Esophagus squamous epithelium (tissue), 4 donors: ENCODE results near the gene PCCA.

Experiments used
- CTCF ChIP-seq, 6 experiments: fragments of 450-650 bp in 4 of 6; fragments of 200-600 bp in 2 of 6; sonication (generic) in 2 of 6; IDR thresholded peaks; one replicate each; pipeline ENCODE4 v1.5.1; 2016 to 2019; ENCODE audit warnings: antibody characterized with exemption in 6 of 6, mild to moderate bottlenecking in 4 of 6, moderate library complexity in 4 of 6
- POLR2A ChIP-seq, 4 donors: fragments of 450-650 bp; IDR thresholded peaks; one replicate each; pipeline ENCODE4 v1.6.1; 2017; ENCODE audit warnings: antibody characterized with exemption in 4 of 4, mild to moderate bottlenecking in 4 of 4, moderate library complexity in 3 of 4

GRCh38 chr13:100182900-100183490 is 94.1 kb downstream of the PCCA start:
- TF ChIP-seq CTCF (IDR thresholded peaks at IDR 0.05) (no peak), POLR2A (IDR thresholded peaks at IDR 0.05) (no peak)
